HepG2 (cell line): ENCODE measurements around the gene DACT2. TPM values are rescaled to one million over a fixed set of nuclear protein-coding genes. Genes with fewer than 3 reads are reported as not detected.
A peak's percentile ranks its signal among the peaks of the same experiment; 100 is the strongest.

Experiments used
- ATAC-seq: fragments of 200-7000 bp; cut with Tn5 transposase; 3 replicates; pipeline ENCODE4 v1.9.1; 2020; ENCODE audit warnings: mild to moderate bottlenecking, moderate library complexity
- BruUV-seq: library from RNA; stranded (reverse); fragments of 400-500 nt; replicated peaks from 2 replicates; lab custom pipeline; 2021; lab: Mats Ljungman, UMichigan
- CTCF ChIA-PET: fragments of 300-600 bp; formaldehyde crosslinking; extraction: SDS; loops from one replicate; lab custom pipeline; 2021; ENCODE audit warnings: low total read pairs, inconsistent platforms, low intra/inter-chr PET ratio; lab: Yijun Ruan, JAX
- POLR2A ChIA-PET: fragments of 350-600 bp; sonication (Branson Sonifier 250); formaldehyde crosslinking; loops from one replicate; lab custom pipeline; 2020; ENCODE audit warnings: antibody characterized with exemption, inconsistent platforms; lab: Yijun Ruan, JAX
- DNase-seq: peaks from one replicate; pipeline ENCODE4 v3.0.0-alpha.2; 2015; ENCODE audit warnings: low spot score
- FAIRE-seq: peaks from 3 replicates; lab custom pipeline; 2011; peaks lifted over from hg19 to GRCh38; lab: Jason Lieb, UNC
- H2AFZ ChIP-seq: one replicate; pipeline ENCODE4 v1.6.1; 2011; ENCODE audit warnings: low read length, inconsistent platforms
- H3K27ac ChIP-seq: fragments of 300-600 bp; 3 replicates; pipeline ENCODE4 v1.8.0; 2011; ENCODE audit warnings: mixed run types, mild to moderate bottlenecking, mixed read lengths, low read length, inconsistent platforms; ENCODE audit not compliant: insufficient read depth; ENCODE audit errors: extremely low read length
- H3K27me3 ChIP-seq, 2 experiments: fragments of 200-600 bp in 1 of 2; 2 replicates in 1 of 2; 3 replicates in 1 of 2; pipeline versions ENCODE4 v1.6.0 to v1.8.0; 2011; ENCODE audit warnings: low read length in 2 of 2, mild to moderate bottlenecking in 2 of 2, moderate library complexity in 2 of 2, inconsistent platforms in 1 of 2; ENCODE audit not compliant: insufficient read depth in 2 of 2, control insufficient read depth in 1 of 2
- H3K36me3 ChIP-seq, 2 experiments: fragments of 200-600 bp in 1 of 2; replicated peaks in 1 of 2; 2 replicates in 1 of 2; 3 replicates in 1 of 2; pipeline versions ENCODE4 v1.5.1 to v1.8.0; 2011; ENCODE audit warnings: low read length in 2 of 2, inconsistent platforms in 1 of 2; ENCODE audit not compliant: insufficient read depth in 2 of 2, control insufficient read depth in 1 of 2
- H3K4me1 ChIP-seq: 2 replicates; pipeline ENCODE4 v1.5.1; 2012; ENCODE audit warnings: low read length, inconsistent platforms; ENCODE audit not compliant: insufficient read depth
- H3K4me2 ChIP-seq: 2 replicates; pipeline ENCODE4 v1.6.0; 2011; ENCODE audit warnings: low read depth, low read length, inconsistent platforms
- H3K4me3 ChIP-seq, 3 experiments: fragments of 200-600 bp in 1 of 3; sonication (generic), shearing (Covaris generic) in 1 of 3; replicated peaks in 1 of 3; 2 replicates each; pipeline ENCODE4 v1.5.1; 2011 to 2016; ENCODE audit warnings: low read length in 3 of 3, inconsistent platforms in 2 of 3, low read depth in 2 of 3, mild to moderate bottlenecking in 2 of 3, control low read depth in 1 of 3, mixed read lengths in 1 of 3; ENCODE audit not compliant: insufficient read depth in 1 of 3
- H3K79me2 ChIP-seq: one replicate; pipeline ENCODE4 v1.6.1; 2011; ENCODE audit warnings: low read length, inconsistent platforms; ENCODE audit not compliant: insufficient read depth
- H3K9ac ChIP-seq: 2 replicates; pipeline ENCODE4 v1.6.0; 2011; ENCODE audit warnings: mild to moderate bottlenecking, low read depth, low read length, inconsistent platforms; ENCODE audit not compliant: insufficient read depth
- H3K9me3 ChIP-seq: 2 replicates; pipeline ENCODE4 v1.5.1; 2012; ENCODE audit warnings: mild to moderate bottlenecking, low read length
- H4K20me1 ChIP-seq: 2 replicates; pipeline ENCODE4 v1.6.0; 2011; ENCODE audit warnings: inconsistent platforms, mild to moderate bottlenecking, low read length, moderate library complexity; ENCODE audit not compliant: insufficient read depth
- ASH2L ChIP-seq: fragments of 300-600, 200-600 bp; sonication (generic); IDR thresholded peaks from 2 replicates; pipeline ENCODE4 v1.7.0; 2017; ENCODE audit warnings: low read depth, mild to moderate bottlenecking, moderate library complexity, mixed read lengths, low read length; ENCODE audit not compliant: insufficient read length
- BCL6 ChIP-seq: IDR thresholded peaks from 2 replicates; pipeline ENCODE4 v1.6.1; 2016; ENCODE audit warnings: missing genetic modification reagents, missing compliant biosample characterization
- JUNB ChIP-seq: sonication (generic); formaldehyde crosslinking; IDR thresholded peaks from 2 replicates; pipeline ENCODE4 v1.8.0; 2022; ENCODE audit warnings: missing genetic modification reagents, mild to moderate bottlenecking, borderline replicate concordance
- KLF6 ChIP-seq: IDR thresholded peaks from 2 replicates; pipeline ENCODE4 v1.8.0; 2016; ENCODE audit warnings: missing biosample characterization, missing genetic modification reagents
- MIER2 ChIP-seq: IDR thresholded peaks from 2 replicates; pipeline ENCODE4 v1.6.1; 2016; ENCODE audit warnings: missing biosample characterization, missing genetic modification reagents
- POLR2G ChIP-seq: fragments of 200-400 bp; formaldehyde crosslinking; IDR thresholded peaks from 2 replicates; pipeline ENCODE4 v1.6.1; 2018; ENCODE audit warnings: mild to moderate bottlenecking, low read depth, low read length, moderate library complexity
- RARA ChIP-seq: IDR thresholded peaks from 2 replicates; pipeline ENCODE4 v1.6.1; 2016; ENCODE audit warnings: missing genetic modification reagents, missing compliant biosample characterization
- RBFOX2 ChIP-seq: fragments of 200-400 bp; formaldehyde crosslinking; IDR thresholded peaks from 2 replicates; pipeline ENCODE4 v1.6.1; 2017; ENCODE audit warnings: low read depth, mild to moderate bottlenecking, low read length
- SALL2 ChIP-seq: sonication (generic); formaldehyde crosslinking; IDR thresholded peaks from 2 replicates; pipeline ENCODE4 v1.8.1; 2023; ENCODE audit warnings: mild to moderate bottlenecking, missing genetic modification reagents, inconsistent platforms
- SIN3A ChIP-seq: IDR thresholded peaks from 2 replicates; pipeline ENCODE4 v1.6.1; 2011; ENCODE audit warnings: low read depth, mild to moderate bottlenecking, control low read depth, low read length, borderline replicate concordance
- SMAD3 ChIP-seq: sonication (generic); formaldehyde crosslinking; IDR thresholded peaks from 2 replicates; pipeline ENCODE4 v1.4.0; 2020; ENCODE audit warnings: missing genetic modification reagents
- SNRNP70 ChIP-seq: fragments of 200-400 bp; formaldehyde crosslinking; IDR thresholded peaks from 2 replicates; pipeline ENCODE4 v1.6.1; 2017; ENCODE audit warnings: mild to moderate bottlenecking, low read depth, low read length, moderate library complexity
- SP4 ChIP-seq: sonication (generic); formaldehyde crosslinking; IDR thresholded peaks from 2 replicates; pipeline ENCODE4 v1.8.1; 2023; ENCODE audit warnings: mild to moderate bottlenecking, missing genetic modification reagents
- TBX2 ChIP-seq: sonication (generic); formaldehyde crosslinking; IDR thresholded peaks from 2 replicates; pipeline ENCODE4 v1.5.0; 2020; ENCODE audit warnings: missing genetic modification reagents, mild to moderate bottlenecking, borderline replicate concordance
- TGIF2 ChIP-seq: IDR thresholded peaks from 2 replicates; pipeline ENCODE4 v1.6.1; 2016; ENCODE audit warnings: control low read depth, missing compliant biosample characterization
- ZFP1 ChIP-seq: IDR thresholded peaks from 2 replicates; pipeline ENCODE4 v1.6.1; 2016
- ZNF136 ChIP-seq: sonication (generic); formaldehyde crosslinking; IDR thresholded peaks from 2 replicates; pipeline ENCODE4 v1.8.1; 2022; ENCODE audit warnings: low read depth, mild to moderate bottlenecking, moderate library complexity, missing genetic modification reagents
- ZNF34 ChIP-seq: sonication (generic); formaldehyde crosslinking; IDR thresholded peaks from 2 replicates; pipeline ENCODE4 v1.4.0; 2020; ENCODE audit warnings: mild to moderate bottlenecking, missing genetic modification reagents, borderline replicate concordance
- WGBS: methylation state at CpG from one replicate; pipeline ENCODE4 v1.1.6; 2017; ENCODE audit warnings: low lambda C conversion rate; 5-methylcytosine and 5-hydroxymethylcytosine counted together
- in situ Hi-C: cut with HindIII; loops from 2 replicates; pipeline ENCODE4 v1.10.0; 2017; ENCODE audit warnings: low pct_unique_long_range_greater_than_20kb; ENCODE audit not compliant: extremely low pct_ligation_motif_present
- intact Hi-C: fragments of 100-400 bp; cut with micrococcal nuclease; formaldehyde crosslinking; loops from one replicate; pipeline ENCODE4 v1.10.0; 2022; ENCODE audit not compliant: unreplicated experiment
- polyA plus RNA-seq, 8 experiments: library from polyadenylated mRNA; depleted of rRNA in 3 of 8; stranded (reverse) in 7 of 8; unstranded in 1 of 8; fragments of >200 nt; fragmentation: Illumina TruSeq in 4 of 8; extraction: Trizol in 4 of 8; gene quantifications; 2 replicates each; pipeline versions ENCODE4 v1.2.1 to v1.2.3, GENCODE V29; 2011 to 2016; ENCODE audit warnings: low read depth in 4 of 8, missing spikeins in 1 of 8, mixed read lengths in 1 of 8; ENCODE audit not compliant: insufficient read depth in 1 of 8
- total RNA-seq, 5 experiments: library from RNA; depleted of rRNA; stranded (reverse); fragments of >200 nt; fragmentation: Illumina TruSeq; extraction: Trizol; gene quantifications; 2 replicates each; pipeline ENCODE4 v1.2.3, GENCODE V29; 2016; ENCODE audit warnings: low read depth in 1 of 5
- TF ChIP-seq, protein P1 (sequence below): sonication (generic); formaldehyde crosslinking; IDR thresholded peaks from 2 replicates; pipeline ENCODE4 v1.4.0; 2020; ENCODE audit warnings: mild to moderate bottlenecking, missing genetic modification reagents
- TF ChIP-seq, protein P2 (sequence below): IDR thresholded peaks from 2 replicates; pipeline ENCODE4 v1.6.1; 2016; ENCODE audit warnings: missing compliant biosample characterization, missing genetic modification reagents, borderline replicate concordance
- TF ChIP-seq, protein P3 (sequence below): sonication (generic); formaldehyde crosslinking; IDR thresholded peaks from 2 replicates; pipeline ENCODE4 v1.8.1; 2023; ENCODE audit warnings: missing genetic modification reagents, inconsistent platforms, borderline replicate concordance
- TF ChIP-seq, protein P4 (sequence below): sonication (generic); formaldehyde crosslinking; IDR thresholded peaks from 2 replicates; pipeline ENCODE4 v1.5.0; 2020; ENCODE audit warnings: mild to moderate bottlenecking, missing genetic modification reagents

DACT2 gene
- total and polyA plus RNA-seq, 2 of the 13 experiments (the other 11 are each of a cell fraction or from before 2014, with no cell fraction given) = 0.15 TPM; not detected in 1

DNA sequence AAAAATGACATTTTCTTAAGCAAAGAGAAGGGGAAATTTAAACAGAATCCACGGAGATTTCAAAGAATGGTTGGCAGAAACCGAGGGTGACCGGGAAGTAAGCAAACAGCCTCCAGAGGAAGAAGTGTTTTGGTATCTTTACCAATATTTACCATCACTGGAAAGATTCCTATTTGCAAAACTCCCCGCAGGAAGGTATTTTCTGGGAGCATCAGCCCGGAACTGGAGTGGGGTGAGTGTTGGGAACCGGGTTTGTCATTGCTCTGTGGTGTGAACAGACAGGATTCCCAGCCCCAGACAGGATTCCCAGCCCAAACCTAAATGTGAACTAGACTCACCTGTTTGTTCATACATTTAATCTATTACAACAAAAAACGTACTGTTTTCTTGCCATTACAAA lies 19.2 kb upstream of the DACT2 start:
- CTCF ChIA-PET = no interaction called here
- TF ChIP-seq SALL2 (CRISPR knock-in tag) (no peak), POLR2G (no peak), BCL6 (CRISPR knock-in tag) (peak; percentile 88), ASH2L (no peak), JUNB (CRISPR knock-in tag) (no peak), KLF6 (no peak), RBFOX2 (no peak), ZFP1 (no peak), ZNF34 (CRISPR knock-in tag) (no peak), SIN3A (no peak), TGIF2 (CRISPR knock-in tag) (no peak), MIER2 (CRISPR knock-in tag) (no peak), SMAD3 (CRISPR knock-in tag) (no peak), RARA (CRISPR knock-in tag) (peak; percentile 52), SP4 (CRISPR knock-in tag) (no peak), ZNF136 (no peak), TBX2 (CRISPR knock-in tag) (no peak), SNRNP70 (no peak)
- TF ChIP-seq, protein P1, sequence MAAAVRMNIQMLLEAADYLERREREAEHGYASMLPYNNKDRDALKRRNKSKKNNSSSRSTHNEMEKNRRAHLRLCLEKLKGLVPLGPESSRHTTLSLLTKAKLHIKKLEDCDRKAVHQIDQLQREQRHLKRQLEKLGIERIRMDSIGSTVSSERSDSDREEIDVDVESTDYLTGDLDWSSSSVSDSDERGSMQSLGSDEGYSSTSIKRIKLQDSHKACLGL (CRISPR knock-in tag) = no peak
- TF ChIP-seq, protein P2, sequence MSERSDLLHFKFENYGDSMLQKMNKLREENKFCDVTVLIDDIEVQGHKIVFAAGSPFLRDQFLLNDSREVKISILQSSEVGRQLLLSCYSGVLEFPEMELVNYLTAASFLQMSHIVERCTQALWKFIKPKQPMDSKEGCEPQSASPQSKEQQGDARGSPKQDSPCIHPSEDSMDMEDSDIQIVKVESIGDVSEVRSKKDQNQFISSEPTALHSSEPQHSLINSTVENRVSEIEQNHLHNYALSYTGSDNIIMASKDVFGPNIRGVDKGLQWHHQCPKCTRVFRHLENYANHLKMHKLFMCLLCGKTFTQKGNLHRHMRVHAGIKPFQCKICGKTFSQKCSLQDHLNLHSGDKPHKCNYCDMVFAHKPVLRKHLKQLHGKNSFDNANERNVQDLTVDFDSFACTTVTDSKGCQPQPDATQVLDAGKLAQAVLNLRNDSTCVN (CRISPR knock-in tag) = no peak
- TF ChIP-seq, protein P3, sequence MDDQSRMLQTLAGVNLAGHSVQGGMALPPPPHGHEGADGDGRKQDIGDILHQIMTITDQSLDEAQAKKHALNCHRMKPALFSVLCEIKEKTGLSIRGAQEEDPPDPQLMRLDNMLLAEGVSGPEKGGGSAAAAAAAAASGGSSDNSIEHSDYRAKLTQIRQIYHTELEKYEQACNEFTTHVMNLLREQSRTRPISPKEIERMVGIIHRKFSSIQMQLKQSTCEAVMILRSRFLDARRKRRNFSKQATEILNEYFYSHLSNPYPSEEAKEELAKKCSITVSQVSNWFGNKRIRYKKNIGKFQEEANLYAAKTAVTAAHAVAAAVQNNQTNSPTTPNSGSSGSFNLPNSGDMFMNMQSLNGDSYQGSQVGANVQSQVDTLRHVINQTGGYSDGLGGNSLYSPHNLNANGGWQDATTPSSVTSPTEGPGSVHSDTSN = no peak
- TF ChIP-seq, protein P4, sequence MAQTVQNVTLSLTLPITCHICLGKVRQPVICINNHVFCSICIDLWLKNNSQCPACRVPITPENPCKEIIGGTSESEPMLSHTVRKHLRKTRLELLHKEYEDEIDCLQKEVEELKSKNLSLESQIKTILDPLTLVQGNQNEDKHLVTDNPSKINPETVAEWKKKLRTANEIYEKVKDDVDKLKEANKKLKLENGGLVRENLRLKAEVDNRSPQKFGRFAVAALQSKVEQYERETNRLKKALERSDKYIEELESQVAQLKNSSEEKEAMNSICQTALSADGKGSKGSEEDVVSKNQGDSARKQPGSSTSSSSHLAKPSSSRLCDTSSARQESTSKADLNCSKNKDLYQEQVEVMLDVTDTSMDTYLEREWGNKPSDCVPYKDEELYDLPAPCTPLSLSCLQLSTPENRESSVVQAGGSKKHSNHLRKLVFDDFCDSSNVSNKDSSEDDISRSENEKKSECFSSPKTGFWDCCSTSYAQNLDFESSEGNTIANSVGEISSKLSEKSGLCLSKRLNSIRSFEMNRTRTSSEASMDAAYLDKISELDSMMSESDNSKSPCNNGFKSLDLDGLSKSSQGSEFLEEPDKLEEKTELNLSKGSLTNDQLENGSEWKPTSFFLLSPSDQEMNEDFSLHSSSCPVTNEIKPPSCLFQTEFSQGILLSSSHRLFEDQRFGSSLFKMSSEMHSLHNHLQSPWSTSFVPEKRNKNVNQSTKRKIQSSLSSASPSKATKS (CRISPR knock-in tag) = no peak

More for the DNA sequence above, 19.2 kb upstream of the DACT2 start:
- intact Hi-C loops = no loop called here
- H3K4me3 ChIP-seq = no peak overlapping the region
- no peak overlapping the region for H3K9ac ChIP-seq
- WGBS = 12% methylated on average over 7 of the region's 7 CpGs
- POLR2A ChIA-PET = no interaction called here
- no peak overlapping the region for H3K27ac ChIP-seq
- H3K79me2 ChIP-seq = no peaks in the 10 kb centered on the region
- in situ Hi-C loops = no loop called here
- H3K27me3 ChIP-seq = peaks cover 0 to 5% of the 10 kb centered on the region in 2 experiments; a peak in 3 of 5 replicates
- FAIRE-seq (no peak), ATAC-seq (no peak), DNase-seq (no peak)
- peaks cover 40% of the 10 kb centered on the region for H3K4me1 ChIP-seq
- H3K9me3 ChIP-seq = no peaks in the 10 kb centered on the region
- H3K4me2 ChIP-seq = no peak overlapping the region
- no TSS peak for BruUV-seq
- no peak overlapping the region for H2AFZ ChIP-seq
- no peaks in the 10 kb centered on the region for H3K36me3 ChIP-seq
- H4K20me1 ChIP-seq = no peaks in the 10 kb centered on the region
